GM19395 (cell line): ENCODE data around the gene DGUOK.
"Not testable (repeated sequence)": the region's sequence is repeated elsewhere in the genome, so short reads cannot be mapped to it uniquely, and the experiment has no call there.

Experiments used
- ATAC-seq: cut with Tn5 transposase; IDR thresholded peaks from one replicate; pipeline ENCODE4 v1.9.1; 2021; ENCODE audit warnings: mild to moderate bottlenecking, moderate library complexity; ENCODE audit not compliant: unreplicated experiment

The DGUOK gene

DNA sequence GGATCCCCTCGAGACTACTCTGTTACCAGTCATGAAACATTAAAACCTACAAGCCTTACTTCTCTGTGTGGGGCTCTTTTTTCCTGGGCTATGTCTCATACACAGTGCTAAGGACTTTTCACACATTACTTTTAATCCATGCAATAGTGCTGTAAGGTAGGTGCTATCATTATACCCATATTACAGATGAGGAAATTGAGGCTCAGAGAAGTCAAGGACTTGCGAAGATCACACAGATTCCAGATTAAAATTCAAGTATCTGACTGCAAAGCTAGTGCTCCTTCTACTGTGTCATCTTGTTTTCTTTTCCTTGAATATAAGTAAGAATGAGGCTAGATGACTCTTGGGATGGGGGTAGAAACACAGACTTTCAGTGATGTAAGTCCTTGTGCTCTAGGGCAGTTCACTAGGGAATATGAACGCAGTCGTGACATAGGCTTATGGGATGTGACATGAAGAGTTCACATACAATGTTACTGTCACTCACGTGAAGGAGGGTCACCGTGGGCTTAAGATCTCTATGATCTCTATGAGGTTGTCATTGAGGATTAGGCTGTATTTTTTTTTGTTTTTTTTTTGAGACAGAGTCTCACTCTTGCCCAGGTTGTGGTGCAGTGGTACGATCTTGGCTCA is 7.0 kb upstream of the DGUOK start:
- ATAC-seq: no peak

DNA sequence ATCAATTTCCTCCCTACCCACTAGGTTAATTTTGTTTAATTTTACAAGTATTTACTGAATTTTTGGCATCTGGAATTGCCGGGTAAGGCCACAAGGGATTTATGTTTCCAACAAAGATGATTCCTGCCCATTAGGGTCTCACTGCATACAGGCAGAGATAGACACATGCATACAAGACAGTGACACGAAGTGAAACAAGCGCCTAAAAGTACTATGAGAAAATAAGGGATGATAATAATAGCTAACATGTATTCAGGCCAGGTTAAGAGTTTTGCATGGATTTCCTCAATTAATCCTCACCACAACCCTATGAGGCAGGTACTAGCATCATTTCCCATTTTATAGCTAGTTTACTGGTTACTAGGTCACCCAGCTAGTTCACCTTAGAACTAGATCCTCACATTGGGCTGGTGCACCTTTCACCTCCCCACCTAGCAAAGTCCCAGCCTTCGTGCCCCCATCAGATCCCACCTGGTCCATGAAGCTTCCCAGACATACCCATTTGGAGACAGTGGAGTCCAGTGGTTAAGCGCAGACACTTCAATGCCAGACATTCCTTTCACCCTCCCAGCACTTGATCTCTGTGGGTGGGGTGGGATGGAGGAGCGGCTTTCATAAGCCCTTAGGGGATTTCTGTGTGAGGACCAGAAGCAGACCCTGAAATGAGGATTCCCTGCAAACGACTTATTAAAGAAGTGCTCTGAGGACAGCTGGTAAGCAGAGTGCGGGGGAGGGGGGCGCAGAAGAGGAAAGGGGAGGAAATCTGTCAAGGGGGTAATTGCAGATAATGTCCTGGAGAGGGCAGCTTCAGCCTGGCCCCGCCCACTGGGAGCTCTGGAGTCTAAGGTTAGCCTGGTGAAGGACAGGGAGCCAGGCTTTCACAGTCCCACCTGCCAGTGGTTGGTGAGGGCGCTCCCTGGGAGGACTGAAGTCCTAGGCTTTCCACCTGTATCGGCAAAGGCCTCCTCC is 5.8 kb upstream of the DGUOK start:
- ATAC-seq: no peak

DNA sequence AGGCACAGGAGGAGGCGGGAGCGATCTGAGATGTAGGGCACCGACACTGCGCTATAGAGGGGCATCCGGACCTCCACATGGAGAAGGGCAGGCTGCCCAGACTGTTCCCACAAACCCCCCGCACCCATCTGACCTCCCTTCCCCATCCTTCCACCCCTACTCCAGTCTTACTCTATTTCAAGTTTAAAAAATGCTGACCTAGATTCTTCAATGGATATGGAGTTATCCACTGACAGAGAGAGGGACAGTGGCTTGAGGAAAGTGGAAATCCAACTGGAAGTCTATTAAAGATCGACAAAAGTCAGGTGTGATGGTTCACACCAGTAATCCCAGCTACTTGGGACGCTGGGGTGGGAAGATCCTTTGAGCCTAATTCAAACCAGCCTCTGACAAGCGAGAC is 5.1 kb upstream of the DGUOK start:
- ATAC-seq: no peak

- ATAC-seq: no peak
Measured at GRCh38 chr2:73922681-73923080, 4.0 kb upstream of the DGUOK start.

- no peak for ATAC-seq
Measured at GRCh38 chr2:73925033-73925704, 1.5 kb upstream of the DGUOK start.

GRCh38 chr2:73925853-73926492 is 707 bp upstream of the DGUOK start:
- ATAC-seq: no peak

- ATAC-seq: no peak
Measured at GRCh38 chr2:73927344-73927743, 664 bp downstream of the DGUOK start.

DNA sequence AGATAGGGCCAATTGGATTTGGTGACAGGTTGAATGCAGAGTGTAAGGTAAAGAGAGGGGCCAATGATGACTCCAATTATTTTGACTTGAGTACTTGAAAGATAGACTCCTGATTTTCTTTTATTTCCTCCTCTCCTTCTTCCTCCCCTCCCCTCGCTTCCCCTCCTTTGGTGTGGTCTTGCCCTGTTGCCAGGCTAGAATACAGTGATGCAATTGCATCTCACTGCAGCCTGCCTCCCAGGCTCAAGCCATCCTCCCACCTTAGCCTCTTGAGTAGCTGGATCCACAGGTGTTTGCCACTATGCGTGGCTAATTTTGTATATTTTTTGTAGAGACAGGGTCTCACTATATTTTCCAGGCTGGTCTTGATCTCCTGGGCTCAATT is 2.3 kb downstream of the DGUOK start:
- ATAC-seq: no peak

- ATAC-seq: no peak
Measured at GRCh38 chr2:73930386-73930785, 3.7 kb downstream of the DGUOK start.

DNA sequence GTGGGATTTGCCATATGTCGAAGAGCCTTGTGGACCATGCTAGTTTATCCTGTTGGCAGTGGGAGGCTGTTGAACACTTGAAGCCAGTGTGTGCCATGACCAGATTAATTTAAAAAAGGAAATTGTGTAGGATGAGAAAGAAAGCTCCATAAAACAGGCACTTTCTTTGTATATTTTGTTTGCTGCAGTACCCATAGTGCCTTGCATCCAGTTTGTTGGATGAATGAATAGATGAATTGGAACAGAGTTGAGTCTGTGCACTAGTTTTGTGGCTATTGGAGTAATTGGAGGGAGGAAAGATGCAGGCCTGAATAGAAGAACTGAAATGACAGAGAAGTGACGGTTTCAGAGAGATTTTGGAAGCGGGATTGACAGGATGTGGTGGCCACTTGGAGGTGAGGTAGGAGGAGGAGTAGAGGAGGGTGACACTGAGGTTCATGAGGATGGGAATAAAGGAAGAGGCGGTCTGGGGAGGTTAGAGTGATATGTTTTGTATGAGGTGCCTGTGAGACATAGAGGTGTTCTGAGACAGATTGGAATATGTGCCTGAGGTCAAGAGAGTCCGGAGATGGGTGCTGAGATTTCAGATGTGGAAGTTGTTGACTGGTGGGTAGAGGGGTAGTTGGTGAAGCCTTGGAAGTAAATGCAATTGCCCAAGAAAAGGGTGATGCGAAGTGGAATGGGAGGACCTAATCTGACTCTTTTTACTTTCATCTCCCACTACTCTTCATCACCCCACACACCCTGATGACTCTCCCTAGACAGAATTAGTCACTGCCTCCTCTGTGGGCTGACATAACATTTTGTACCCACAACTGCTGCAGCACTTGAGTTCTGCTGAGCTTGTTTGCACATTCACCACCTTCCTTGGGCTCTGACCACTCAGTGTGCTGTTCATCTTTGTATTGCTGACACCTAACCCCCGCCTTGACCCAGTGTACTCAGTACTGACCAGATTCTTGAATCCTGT is 5.1 kb downstream of the DGUOK start:
- no peak for ATAC-seq

GRCh38 chr2:73933194-73933593 is 6.5 kb downstream of the DGUOK start:
- no peak for ATAC-seq

GRCh38 chr2:73935641-73936040 is 9.0 kb downstream of the DGUOK start:
- no peak for ATAC-seq

DNA sequence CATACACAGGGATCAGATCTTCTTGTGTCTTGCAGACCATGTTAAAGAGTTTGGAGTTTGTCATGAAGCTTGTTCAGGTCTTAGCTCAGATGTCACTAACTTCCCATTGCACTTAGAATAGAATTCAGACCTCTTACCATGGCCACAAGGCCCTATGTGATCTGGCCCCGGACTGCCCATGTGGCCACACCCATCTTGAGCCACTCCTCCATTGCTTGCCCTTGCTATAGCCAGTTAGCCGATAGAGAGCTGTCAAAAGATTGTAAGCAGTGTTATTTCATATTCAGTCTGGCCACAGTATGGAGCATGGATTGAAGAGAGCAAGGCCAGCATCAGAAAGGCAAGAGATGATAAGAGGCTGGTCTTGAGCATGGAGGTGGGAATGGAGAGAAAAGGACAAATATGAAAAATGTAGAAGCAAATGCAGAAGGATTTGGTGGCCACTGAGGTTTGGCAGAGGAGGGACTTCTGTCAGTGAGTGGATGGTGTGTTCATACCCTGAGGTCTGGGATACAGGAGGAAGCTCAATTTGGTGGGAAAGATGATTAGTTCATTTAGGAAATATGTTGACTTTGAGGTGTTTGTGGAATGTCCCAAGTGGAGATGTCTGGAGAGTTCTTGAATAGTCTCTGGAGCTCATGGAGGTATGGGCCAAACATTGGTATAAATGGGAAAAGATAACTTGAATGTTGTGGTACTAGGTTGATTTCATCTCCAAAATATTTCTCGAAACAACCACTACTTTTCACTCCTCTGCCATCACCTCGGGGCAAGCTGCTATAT is 10.6 kb downstream of the DGUOK start:
- no peak for ATAC-seq

DNA sequence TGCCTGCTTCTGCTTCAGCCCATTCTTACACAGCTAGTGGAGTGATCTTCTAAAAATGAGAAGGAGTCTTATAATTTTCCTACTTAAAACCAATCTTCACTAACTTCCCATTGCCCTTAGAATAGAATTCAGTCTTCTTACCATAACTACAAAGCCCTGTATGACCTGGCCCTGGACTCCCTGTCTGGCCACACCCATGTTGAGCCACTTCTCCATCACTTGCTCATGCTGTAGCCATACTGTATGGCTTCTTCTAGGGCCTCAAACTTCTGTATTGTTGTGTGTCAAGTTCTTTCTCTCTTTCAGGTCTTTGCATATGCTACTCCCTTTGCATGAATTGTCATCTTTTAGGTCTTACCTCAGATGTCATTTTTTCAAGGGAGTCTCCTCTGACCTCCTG is 11.2 kb downstream of the DGUOK start:
- ATAC-seq: no peak

GRCh38 chr2:73938718-73939352 is 12.2 kb downstream of the DGUOK start:
- no peak for ATAC-seq

- no peak for ATAC-seq
Measured at GRCh38 chr2:73939419-73939818, 12.7 kb downstream of the DGUOK start.

- not testable (repeated sequence) for ATAC-seq
Measured at GRCh38 chr2:73940066-73940465, 13.4 kb downstream of the DGUOK start.

DNA sequence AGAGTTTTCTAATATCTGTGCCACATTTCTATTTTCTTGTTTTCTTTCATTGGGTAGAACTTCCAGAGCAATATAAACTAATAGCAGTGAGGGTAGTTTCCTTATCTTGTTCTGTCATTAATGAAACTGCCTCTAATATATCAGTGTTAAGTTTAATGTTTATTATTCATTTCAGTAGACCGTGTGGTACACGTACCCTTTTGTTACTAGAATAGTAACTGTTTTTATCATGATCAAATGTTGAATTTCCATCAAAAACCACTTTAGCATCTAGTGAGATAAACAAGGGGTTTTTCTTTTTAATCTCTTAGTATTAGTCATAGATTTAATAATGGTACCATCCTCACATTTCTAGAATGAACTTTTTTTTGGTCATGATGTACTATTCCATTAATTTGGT is 16.0 kb downstream of the DGUOK start:
- ATAC-seq: no peak

DNA sequence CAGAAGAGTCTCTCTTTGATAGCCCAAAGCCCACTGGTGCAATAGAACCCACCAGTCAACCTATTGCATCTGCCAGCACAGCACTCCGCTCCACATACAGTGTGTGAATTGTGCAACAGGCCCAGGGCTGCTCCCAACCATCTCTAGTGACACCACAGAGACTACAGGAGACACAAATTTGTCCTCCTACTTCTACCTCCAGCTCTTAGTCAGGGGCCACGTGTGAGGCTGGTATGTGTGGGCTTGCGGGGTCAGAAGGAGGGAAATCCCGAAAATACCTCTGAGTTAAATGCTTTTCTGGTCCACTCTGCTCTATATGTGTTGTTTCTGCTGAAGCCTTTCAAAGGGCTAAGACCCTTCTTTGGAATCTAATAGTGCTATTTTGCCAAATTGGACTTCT is 18.0 kb downstream of the DGUOK start:
- no peak for ATAC-seq
